HCT116 (cell line): ENCODE data around the gene GATAD2A. TPM values are rescaled to one million over a fixed set of nuclear protein-coding genes. Genes with fewer than 3 reads are reported as not detected.

Source experiments
- ATAC-seq: fragments of 200-7000 bp; cut with Tn5 transposase; 2 replicates; pipeline ENCODE4 v1.9.1; 2020; ENCODE audit warnings: mild to moderate bottlenecking, moderate library complexity
- BruUV-seq: library from RNA; stranded (reverse); fragments of 400-500 nt; replicated peaks from 2 replicates; lab custom pipeline; 2021; lab: Mats Ljungman, UMichigan
- CTCF ChIA-PET: fragments of 300-600 bp; sonication (Branson Sonifier 250); formaldehyde crosslinking; loops from one replicate; lab custom pipeline; 2021; ENCODE audit warnings: antibody characterized with exemption; lab: Charles Lee
- POLR2A ChIA-PET: fragments of 300-600, 350-600 bp; sonication (Branson Sonifier 250); formaldehyde crosslinking; loops from one replicate; lab custom pipeline; 2021; ENCODE audit warnings: antibody characterized with exemption; lab: Charles Lee
- RAD21 ChIA-PET, 2 experiments: fragments of 300-600 bp; sonication (Branson Sonifier 250); formaldehyde crosslinking; loops; one replicate each; lab custom pipeline; 2023; ENCODE audit warnings: low total read pairs in 2 of 2; ENCODE audit not compliant: uncharacterized antibody in 2 of 2, unreplicated experiment in 2 of 2, low non-redundant PET in 1 of 2; lab: Charles Lee
- DNase-seq: peaks from one replicate; pipeline ENCODE4 v3.0.0-alpha.2; 2010; ENCODE audit warnings: low read depth, low spot score
- H2AFZ ChIP-seq: fragments of 200-600 bp; shearing (Covaris generic), sonication (generic); 2 replicates; pipeline ENCODE4 v1.6.1; 2017; ENCODE audit warnings: low read depth, mixed run types, mixed read lengths, antibody characterized with exemption, low read length; ENCODE audit not compliant: poor library complexity, severe bottlenecking
- H3K27ac ChIP-seq: 2 replicates; pipeline ENCODE4 v1.5.1; 2012; ENCODE audit warnings: low read depth, low read length
- H3K27me3 ChIP-seq: fragments of 200-600 bp; sonication (generic); 2 replicates; pipeline ENCODE4 v1.6.1; 2016; ENCODE audit warnings: mixed run types, low read length, mixed read lengths; ENCODE audit not compliant: insufficient read depth
- H3K36me3 ChIP-seq, 2 experiments: fragments of 200-500 bp in 1 of 2; fragments of 200-600 bp in 1 of 2; sonication (Bioruptor generic) in 1 of 2; sonication (generic) in 1 of 2; 2 replicates each; pipeline versions ENCODE4 v1.5.1 to v1.6.1; 2014 to 2016; ENCODE audit warnings: low read length in 2 of 2, inconsistent platforms in 1 of 2, mixed read lengths in 1 of 2, mixed run types in 1 of 2; ENCODE audit not compliant: insufficient read depth in 2 of 2, control insufficient read depth in 1 of 2
- H3K4me1 ChIP-seq, 2 experiments: fragments of 200-600 bp in 1 of 2; sonication (generic) in 1 of 2; 2 replicates each; pipeline versions ENCODE4 v1.5.1 to v1.6.1; 2012 to 2017; ENCODE audit warnings: low read length in 2 of 2, inconsistent platforms in 1 of 2, mild to moderate bottlenecking in 1 of 2, mixed read lengths in 1 of 2, mixed run types in 1 of 2, moderate library complexity in 1 of 2; ENCODE audit not compliant: insufficient read depth in 2 of 2, control insufficient read depth in 1 of 2
- H3K4me2 ChIP-seq: fragments of 200-600 bp; sonication (generic); 2 replicates; pipeline ENCODE4 v1.6.1; 2017; ENCODE audit warnings: mixed run types, low read length, mixed read lengths
- H3K4me3 ChIP-seq, 2 experiments: fragments of 200-600 bp in 1 of 2; sonication (generic) in 1 of 2; replicated peaks in 1 of 2; 2 replicates each; pipeline ENCODE4 v1.5.1; 2011 to 2016; ENCODE audit warnings: low read length in 2 of 2, control low read depth in 1 of 2, low read depth in 1 of 2, mild to moderate bottlenecking in 1 of 2, mixed read lengths in 1 of 2, mixed run types in 1 of 2
- H3K79me2 ChIP-seq: fragments of 200-600 bp; sonication (generic); 2 replicates; pipeline ENCODE4 v1.6.1; 2017; ENCODE audit warnings: mild to moderate bottlenecking, mixed run types, low read length, moderate library complexity, mixed read lengths; ENCODE audit not compliant: insufficient read depth
- H3K9ac ChIP-seq: fragments of 200-600 bp; sonication (generic); 2 replicates; pipeline ENCODE4 v1.6.1; 2016; ENCODE audit warnings: low read length, mixed read lengths
- H3K9me2 ChIP-seq: fragments of 200-600 bp; sonication (generic), shearing (Covaris generic); 2 replicates; pipeline ENCODE4 v1.6.1; 2017; ENCODE audit warnings: mixed run types, mild to moderate bottlenecking, moderate library complexity; ENCODE audit not compliant: insufficient read depth
- H3K9me3 ChIP-seq, 2 experiments: fragments of 200-500 bp in 1 of 2; fragments of 200-600 bp in 1 of 2; sonication (Bioruptor generic) in 1 of 2; sonication (generic) in 1 of 2; 2 replicates each; pipeline ENCODE4 v1.6.1; 2014 to 2017; ENCODE audit warnings: low read length in 2 of 2, mixed read lengths in 2 of 2, inconsistent platforms in 1 of 2, low read depth in 1 of 2, mild to moderate bottlenecking in 1 of 2, mixed run types in 1 of 2, moderate library complexity in 1 of 2; ENCODE audit not compliant: control insufficient read depth in 1 of 2, insufficient read depth in 1 of 2
- H4K20me1 ChIP-seq: fragments of 200-600 bp; sonication (generic), shearing (Covaris generic); 2 replicates; pipeline ENCODE4 v1.6.1; 2017; ENCODE audit warnings: mixed run types, mild to moderate bottlenecking, moderate library complexity; ENCODE audit not compliant: insufficient read depth
- CBX3 ChIP-seq: IDR thresholded peaks from 2 replicates; pipeline ENCODE4 v1.6.1; 2012; ENCODE audit warnings: low read depth
- EGR1 ChIP-seq: IDR thresholded peaks from 2 replicates; pipeline ENCODE4 v1.6.1; 2012; ENCODE audit warnings: low read depth
- ELF1 ChIP-seq: IDR thresholded peaks from 2 replicates; pipeline ENCODE4 v1.6.1; 2012; ENCODE audit warnings: low read depth, borderline replicate concordance
- POLR2AphosphoS5 ChIP-seq: IDR thresholded peaks from 2 replicates; pipeline ENCODE4 v1.6.1; 2011; ENCODE audit warnings: mild to moderate bottlenecking, low read depth, low read length, moderate library complexity
- SP1 ChIP-seq: IDR thresholded peaks from 2 replicates; pipeline ENCODE4 v1.6.1; 2012; ENCODE audit warnings: low read depth
- SRF ChIP-seq: IDR thresholded peaks from 2 replicates; pipeline ENCODE4 v1.6.1; 2012; ENCODE audit warnings: low read depth
- intact Hi-C: fragments of 100-400 bp; cut with micrococcal nuclease; formaldehyde crosslinking; loops from 2 replicates; pipeline ENCODE4 v1.10.0; 2022
- total RNA-seq: library from RNA; stranded (reverse); gene quantifications from one replicate; pipeline ENCODE4 v1.2.1, GENCODE V29; 2021; ENCODE audit not compliant: unreplicated experiment
- TF ChIP-seq, protein P1 (sequence below): IDR thresholded peaks from 2 replicates; pipeline ENCODE4 v1.6.1; 2011; ENCODE audit warnings: mild to moderate bottlenecking, low read length, moderate library complexity; ENCODE audit not compliant: insufficient replicate concordance; ENCODE audit errors: extremely low read depth
- TF ChIP-seq, protein P2 (sequence below): IDR thresholded peaks from 2 replicates; pipeline ENCODE4 v1.6.1; 2012

The GATAD2A gene
- total RNA-seq, 1 experiment from 2014 or later, result 130 TPM

DNA sequence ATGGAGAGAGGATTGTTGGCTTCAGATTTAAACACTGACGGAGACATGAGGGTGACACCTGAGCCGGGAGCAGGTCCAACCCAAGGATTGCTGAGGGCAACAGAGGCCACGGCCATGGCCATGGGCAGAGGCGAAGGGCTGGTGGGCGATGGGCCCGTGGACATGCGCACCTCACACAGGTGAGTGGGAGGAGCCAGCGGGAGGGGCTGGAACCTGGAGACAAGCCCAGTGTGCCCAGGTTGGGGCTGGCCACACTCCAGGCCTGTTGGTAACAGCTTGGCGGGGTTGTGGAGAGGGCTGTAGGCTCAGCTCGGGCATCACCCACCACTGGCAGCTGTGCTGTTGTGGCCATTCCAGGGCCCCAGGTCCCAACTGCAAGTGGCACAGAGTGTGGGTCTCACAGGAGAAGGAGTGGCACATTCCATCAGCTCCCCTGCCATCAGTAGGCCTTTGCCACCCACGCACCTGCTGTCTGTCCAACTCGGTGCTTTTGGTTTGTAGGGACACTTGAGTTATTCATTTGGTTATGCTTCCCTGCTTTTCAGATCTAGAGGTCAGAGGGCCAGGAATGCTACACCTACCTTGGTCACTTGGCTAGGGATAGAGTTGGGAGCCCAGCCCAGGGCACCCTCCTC lies 60.1 kb downstream of the GATAD2A start:
- Histone ChIP-seq H3K9me3 (peaks cover 13 to 21% of the 10 kb centered on the region in 2 experiments; a peak in 3 of 4 replicates), H3K79me2 (peaks cover 98% of the 10 kb centered on the region), H4K20me1 (peaks cover 6% of the 10 kb centered on the region; the same call in 1 of the 2 replicates), H3K36me3 (peaks cover 12 to 50% of the 10 kb centered on the region in 2 experiments), H3K4me3 (no peak overlapping the region), H3K27ac (no peak overlapping the region), H3K9me2 (no peaks in the 10 kb centered on the region), H3K27me3 (no peaks in the 10 kb centered on the region), H3K4me1 (peaks cover 0 to 17% of the 10 kb centered on the region in 2 experiments; a peak in 2 of 4 replicates), H3K9ac (no peak overlapping the region), H3K4me2 (no peak overlapping the region), H2AFZ (no peak overlapping the region)
- no TSS peak for BruUV-seq
- RAD21 ChIA-PET, result interaction anchor here in 1 of 2 experiments (0.6 kb wide), 1 partner anchor 21 kb away, joined by 3 read pairs; no protein-coding TSS in a partner anchor
- CTCF ChIA-PET, result no interaction called here
- intact Hi-C loops, result no loop called here
- TF ChIP-seq CBX3, result no peak
- TF ChIP-seq, protein P1, sequence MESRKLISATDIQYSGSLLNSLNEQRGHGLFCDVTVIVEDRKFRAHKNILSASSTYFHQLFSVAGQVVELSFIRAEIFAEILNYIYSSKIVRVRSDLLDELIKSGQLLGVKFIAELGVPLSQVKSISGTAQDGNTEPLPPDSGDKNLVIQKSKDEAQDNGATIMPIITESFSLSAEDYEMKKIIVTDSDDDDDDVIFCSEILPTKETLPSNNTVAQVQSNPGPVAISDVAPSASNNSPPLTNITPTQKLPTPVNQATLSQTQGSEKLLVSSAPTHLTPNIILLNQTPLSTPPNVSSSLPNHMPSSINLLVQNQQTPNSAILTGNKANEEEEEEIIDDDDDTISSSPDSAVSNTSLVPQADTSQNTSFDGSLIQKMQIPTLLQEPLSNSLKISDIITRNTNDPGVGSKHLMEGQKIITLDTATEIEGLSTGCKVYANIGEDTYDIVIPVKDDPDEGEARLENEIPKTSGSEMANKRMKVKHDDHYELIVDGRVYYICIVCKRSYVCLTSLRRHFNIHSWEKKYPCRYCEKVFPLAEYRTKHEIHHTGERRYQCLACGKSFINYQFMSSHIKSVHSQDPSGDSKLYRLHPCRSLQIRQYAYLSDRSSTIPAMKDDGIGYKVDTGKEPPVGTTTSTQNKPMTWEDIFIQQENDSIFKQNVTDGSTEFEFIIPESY, result no peak
- TF ChIP-seq, protein P2, sequence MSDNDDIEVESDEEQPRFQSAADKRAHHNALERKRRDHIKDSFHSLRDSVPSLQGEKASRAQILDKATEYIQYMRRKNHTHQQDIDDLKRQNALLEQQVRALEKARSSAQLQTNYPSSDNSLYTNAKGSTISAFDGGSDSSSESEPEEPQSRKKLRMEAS, result no peak
- POLR2A ChIA-PET, result no interaction called here
- DNase-seq (no peak), ATAC-seq (no peak)

DNA sequence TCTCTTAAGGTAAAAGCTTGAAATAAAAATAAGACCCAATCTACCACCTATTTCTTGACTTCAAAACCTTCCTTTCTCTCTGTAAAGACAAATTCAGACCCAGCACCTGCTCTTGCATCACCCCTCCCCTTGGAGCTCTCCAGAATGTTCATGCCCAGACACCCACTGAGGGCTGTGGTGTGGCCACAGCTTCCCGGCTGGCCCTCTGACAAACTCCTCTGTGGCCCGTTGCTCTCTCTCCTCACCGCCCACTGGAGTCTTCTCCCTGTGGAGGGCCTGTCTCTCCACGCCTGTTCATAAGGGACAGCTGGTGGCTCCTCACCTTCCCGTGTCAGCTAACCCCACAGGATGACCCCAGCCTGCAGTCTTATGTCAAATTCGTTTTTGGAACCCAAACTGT lies 60.7 kb downstream of the GATAD2A start:
- Histone ChIP-seq H3K9me2 (no peaks in the 10 kb centered on the region), H3K9ac (no peak overlapping the region), H3K4me3 (no peak overlapping the region), H3K9me3 (peaks cover 13 to 21% of the 10 kb centered on the region in 2 experiments; a peak in 3 of 4 replicates), H4K20me1 (peaks cover 3% of the 10 kb centered on the region; the same call in 1 of the 2 replicates), H3K27me3 (no peaks in the 10 kb centered on the region), H3K27ac (no peak overlapping the region), H3K79me2 (peaks cover 98% of the 10 kb centered on the region)
- BruUV-seq, result no TSS peak
- CTCF ChIA-PET, result no interaction called here
- intact Hi-C loops, result no loop called here
- POLR2A ChIA-PET, result no interaction called here
- DNase-seq, result no peak
- TF ChIP-seq ELF1 (no peak), POLR2AphosphoS5 (no peak), EGR1 (no peak), SRF (no peak), SP1 (no peak)
- TF ChIP-seq, all 23 proteins: peak for 0
- Histone ChIP-seq H3K4me1 (peaks cover 0 to 13% of the 10 kb centered on the region in 2 experiments; a peak in 2 of 4 replicates), H3K4me2 (no peak overlapping the region), H3K36me3 (peaks cover 12 to 50% of the 10 kb centered on the region in 2 experiments), H2AFZ (no peak overlapping the region)
- no peak for ATAC-seq
- RAD21 ChIA-PET, result no interaction called here
